Colon (tissue), 2 donors: Measurements from ENCODE around the gene DDI2.

Experiments used
- FAIRE-seq: peaks from 2 replicates; lab custom pipeline; 2012; peaks lifted over from hg19 to GRCh38; lab: Jason Lieb, UNC
- donor health status: control.
- donor health status: control.

The DDI2 gene

DNA sequence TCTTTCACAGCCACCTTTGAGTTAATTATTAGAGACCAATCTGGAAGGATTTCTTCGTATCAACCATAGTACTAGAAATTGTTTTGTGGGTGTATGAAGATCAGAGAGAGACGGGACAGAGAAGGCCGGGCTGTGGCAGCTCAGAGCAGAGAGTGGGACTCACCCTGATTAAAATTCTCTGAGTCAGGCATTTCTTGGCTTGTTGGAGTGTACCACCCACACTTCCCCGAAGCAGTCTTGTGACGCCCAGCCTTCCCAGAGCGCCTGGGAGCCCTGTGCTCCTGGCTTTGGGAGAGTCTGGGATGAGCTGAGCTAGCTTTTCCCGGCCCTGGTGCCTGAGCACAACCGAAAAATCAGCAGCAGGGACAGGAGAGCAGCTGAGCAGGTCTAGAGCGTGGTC is 86.3 kb downstream of the DDI2 start:
- no peak for FAIRE-seq

- no peak for FAIRE-seq
Observed at GRCh38 chr1:15704526-15705183, 87.4 kb downstream of the DDI2 start.

GRCh38 chr1:15705184-15705566 is 87.9 kb downstream of the DDI2 start:
- FAIRE-seq: no peak

DNA sequence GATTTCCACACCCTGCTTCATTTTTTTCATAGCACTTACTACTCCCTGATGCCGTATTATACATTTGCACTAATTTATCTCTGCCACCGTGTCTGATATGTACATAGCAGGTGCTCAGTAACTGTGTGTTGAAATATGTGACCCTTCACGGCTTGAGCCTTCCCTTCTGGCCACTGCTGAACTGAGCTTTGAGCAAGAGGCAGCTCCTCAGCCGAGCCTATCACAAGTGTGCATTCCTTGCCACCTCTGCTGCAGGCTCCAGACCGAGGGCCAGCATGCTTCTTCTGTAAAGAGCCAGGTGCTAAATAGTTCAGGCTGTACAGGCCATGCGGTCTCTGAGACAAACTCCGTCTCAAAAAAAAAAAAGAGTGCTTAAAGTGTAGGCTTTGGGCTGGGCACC is 89.5 kb downstream of the DDI2 start:
- no peak for FAIRE-seq

GRCh38 chr1:15707239-15707925 is 90.1 kb downstream of the DDI2 start:
- no peak for FAIRE-seq

- FAIRE-seq: no peak
Observed at GRCh38 chr1:15708486-15709137, 91.4 kb downstream of the DDI2 start.

- FAIRE-seq: no peak
Observed at GRCh38 chr1:15709226-15709625, 92.0 kb downstream of the DDI2 start.

DNA sequence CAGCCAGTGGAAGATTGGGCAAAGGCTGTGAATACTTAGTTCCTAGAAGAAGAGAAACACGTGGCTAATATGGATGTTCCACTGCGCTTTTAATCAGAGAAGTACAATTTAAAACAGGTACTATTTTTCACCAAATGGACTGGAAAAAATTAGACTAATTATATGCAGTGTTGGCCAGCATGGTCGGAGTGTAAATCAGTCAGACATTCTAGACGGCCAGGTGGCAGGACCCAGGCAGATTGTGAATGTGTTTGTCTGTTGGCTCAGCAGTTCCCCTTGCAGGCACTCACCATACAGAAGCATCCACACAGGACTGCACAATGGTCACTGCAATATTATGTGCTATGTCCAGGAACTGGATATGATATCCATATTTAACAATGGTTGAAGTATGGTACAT is 94.9 kb downstream of the DDI2 start:
- no peak for FAIRE-seq

DNA sequence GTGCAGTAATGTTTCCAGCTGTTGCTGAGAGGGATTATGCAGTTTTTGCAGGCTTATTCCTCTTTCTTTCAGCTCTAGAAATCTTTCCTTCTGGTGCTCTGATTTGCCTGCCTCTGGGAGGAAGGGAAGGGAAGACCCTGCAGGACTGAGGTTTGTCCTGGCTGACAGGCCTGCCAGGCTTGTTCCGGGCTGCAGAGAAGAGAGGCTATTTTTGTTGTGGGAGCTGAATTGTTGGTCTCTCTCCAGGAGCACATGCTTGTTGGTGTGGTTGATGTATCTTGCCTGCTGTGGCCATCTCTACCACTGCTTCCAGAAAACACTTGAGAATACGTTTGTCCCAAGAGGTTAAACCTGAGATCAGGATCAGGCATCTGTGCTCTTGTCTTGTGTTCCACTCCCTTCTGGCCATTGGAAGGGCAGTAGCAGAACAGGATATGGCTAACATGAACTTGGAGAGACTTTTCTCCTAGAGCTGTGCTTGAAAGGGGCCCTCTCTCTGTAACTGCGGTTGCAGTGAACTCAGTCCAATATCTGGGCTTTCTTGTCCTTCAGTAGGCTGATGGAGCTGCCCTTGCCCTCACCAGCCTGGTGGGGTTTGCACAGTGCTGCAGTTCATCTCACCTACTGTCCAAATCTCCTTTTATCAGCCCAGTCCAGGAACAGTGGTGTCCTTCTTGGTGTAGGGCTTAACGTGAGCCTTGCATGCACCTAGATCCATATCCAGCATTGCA is 97.3 kb downstream of the DDI2 start:
- FAIRE-seq: no peak

DNA sequence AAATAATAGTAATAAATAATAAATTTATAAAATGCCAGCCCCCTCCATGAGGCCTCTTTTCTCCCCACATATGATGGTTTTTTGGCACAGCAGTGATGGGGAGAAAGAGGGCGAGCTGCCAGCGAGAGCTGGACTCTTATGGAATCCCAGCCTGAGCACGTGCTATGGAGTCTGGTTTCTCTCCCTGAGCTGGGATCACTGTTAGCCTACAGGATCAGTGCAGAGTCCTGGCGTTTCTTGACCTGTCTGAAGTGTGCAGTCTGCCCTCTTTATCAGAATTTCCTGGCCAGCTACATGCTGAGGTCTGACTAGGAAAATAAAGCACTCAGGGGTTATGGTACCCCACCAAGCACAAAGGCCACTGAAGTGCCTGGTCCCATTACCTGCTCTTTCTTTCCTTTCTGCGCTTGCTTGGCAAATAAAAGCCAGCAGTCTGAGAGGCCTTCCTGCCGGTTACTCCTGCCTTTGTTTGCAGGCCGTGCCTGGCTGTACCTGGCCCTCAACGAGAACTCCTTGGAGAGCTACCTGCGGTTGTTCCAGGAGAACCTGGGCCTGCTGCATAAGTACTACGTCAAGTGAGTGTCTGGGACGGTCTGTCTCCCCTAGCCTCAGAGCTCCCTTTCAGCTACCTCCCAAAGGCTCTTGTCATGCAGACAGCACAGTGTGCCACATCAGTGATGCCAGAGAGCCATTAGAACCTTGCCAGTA is 100.3 kb downstream of the DDI2 start:
- FAIRE-seq: no peak

GRCh38 chr1:15718199-15718601 is 100.9 kb downstream of the DDI2 start:
- FAIRE-seq: no peak
